NCI-H1417 (cell line): ENCODE results near the gene STK32A.

Source experiments
- DNase-seq, 3 experiments: peaks; one replicate each; lab custom pipeline; 2025; lab: John Stamatoyannopoulos, UW

The STK32A gene

DNA sequence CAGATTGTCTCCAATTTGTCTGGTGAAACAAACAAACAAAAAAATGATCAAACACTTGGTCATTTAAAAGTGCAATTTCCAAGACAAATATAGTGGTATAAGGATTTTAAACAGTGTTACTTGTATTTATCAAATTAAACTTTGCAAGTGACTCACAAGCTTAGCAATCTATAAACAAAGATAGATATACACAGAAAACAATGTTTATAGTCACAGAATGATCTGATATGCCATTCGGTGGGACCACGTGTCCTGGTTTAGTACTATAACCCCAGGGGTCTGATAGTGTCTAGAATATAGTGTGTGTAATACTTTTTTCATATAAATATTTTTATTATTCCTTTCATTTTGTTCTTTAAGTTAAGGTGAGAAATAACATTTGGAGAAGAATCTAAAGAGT lies 183.8 kb downstream of the STK32A start:
- no peak for DNase-seq

DNA sequence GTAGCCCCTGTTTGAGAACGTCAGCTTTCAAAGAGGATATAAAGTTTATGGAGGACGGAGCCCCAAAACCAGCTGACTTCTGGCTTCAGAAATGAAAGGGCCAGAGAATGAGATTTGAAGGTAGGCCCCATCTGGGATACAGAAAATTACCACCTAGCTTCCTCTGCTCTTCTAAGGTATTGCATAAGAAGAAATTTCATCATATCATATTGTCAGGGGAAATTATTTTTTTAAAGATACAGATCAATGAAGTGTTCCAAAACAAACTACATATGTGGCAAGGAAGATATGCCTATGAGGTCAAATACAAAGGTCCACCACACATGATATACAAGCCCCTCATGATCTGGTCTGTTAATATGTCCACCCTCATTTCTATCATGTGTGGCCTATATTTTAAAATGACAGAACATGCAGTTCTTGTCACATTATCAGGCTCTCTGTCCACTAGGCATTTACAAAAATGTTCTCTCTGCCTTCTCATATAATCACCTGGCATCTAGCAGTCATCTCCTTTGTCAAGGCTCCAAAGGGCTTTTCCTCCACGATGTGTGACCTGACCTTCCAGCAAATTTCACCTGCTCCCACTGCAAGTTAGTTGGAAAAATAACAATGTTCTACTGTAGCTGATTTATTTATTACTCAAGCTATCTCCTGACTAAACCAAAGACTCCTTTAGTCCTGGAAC lies 192.0 kb downstream of the STK32A start:
- no peak for DNase-seq

- DNase-seq, result no peak
Measured at GRCh38 chr5:147427521-147428401, 192.9 kb downstream of the STK32A start.

GRCh38 chr5:147430628-147431027 lies 195.8 kb downstream of the STK32A start:
- DNase-seq, result no peak

- no peak for DNase-seq
Measured at GRCh38 chr5:147431586-147431985, 196.8 kb downstream of the STK32A start.

GRCh38 chr5:147432323-147432722 lies 197.5 kb downstream of the STK32A start:
- no peak for DNase-seq

DNA sequence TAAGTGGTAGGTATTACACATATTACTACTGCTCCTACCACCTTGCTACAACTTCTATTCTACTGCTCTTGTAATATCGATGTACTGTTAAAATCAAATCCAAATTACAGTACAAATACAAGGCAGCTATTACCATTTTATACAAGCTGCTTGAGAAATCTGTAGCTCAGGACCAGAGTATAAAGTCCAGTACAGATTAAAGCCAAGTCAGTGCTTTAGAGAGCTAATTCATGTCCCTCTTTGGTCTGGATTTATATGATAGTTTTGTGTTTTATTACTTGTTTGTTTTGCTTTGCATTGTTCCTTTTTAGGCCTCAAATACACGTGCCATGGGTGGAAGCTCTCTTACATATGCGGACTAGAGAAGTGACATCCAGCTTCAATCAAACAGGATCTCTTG lies 199.2 kb downstream of the STK32A start:
- no peak for DNase-seq

DNA sequence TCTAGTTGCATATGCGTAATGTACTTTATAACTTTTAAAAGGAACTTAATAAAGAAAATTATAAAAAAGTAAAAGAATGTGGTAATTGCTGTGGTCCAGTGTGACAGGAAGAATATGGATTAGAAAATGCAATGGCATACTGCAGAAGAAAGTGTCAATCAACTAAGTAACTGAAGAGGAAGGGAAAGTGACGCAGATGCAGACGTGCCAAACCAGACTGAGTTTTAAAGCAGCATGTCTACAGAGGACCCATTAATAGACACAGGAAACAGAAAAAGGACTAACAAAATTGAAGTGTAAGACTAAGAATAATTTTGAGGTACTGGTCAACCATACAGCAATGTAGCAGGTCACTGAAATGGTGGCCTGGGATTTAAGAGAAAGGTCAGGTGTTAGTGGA lies 201.8 kb downstream of the STK32A start:
- no peak for DNase-seq

GRCh38 chr5:147437161-147437596 lies 202.4 kb downstream of the STK32A start:
- no peak for DNase-seq
